H1 (cell line): ENCODE results near the gene CAT. TPM values are rescaled to one million over a fixed set of nuclear protein-coding genes. Genes with fewer than 3 reads are reported as not detected.

ENCODE experiments used
- CTCF ChIA-PET: fragments of 300-600 bp; sonication (Branson Sonifier 250); formaldehyde crosslinking; loops from one replicate; lab custom pipeline; 2021; ENCODE audit not compliant: partially characterized antibody; lab: Charles Lee
- POLR2A ChIA-PET: fragments of 300-600 bp; sonication (Branson Sonifier 250); formaldehyde crosslinking; loops from one replicate; lab custom pipeline; 2021; ENCODE audit warnings: inconsistent platforms; ENCODE audit not compliant: partially characterized antibody; lab: Charles Lee
- DNase-seq, 2 experiments: peaks; one replicate each; pipeline versions ENCODE4 v3.0.0 to v3.0.0-alpha.2; 2010 to 2022; ENCODE audit warnings: low spot score in 2 of 2, low read depth in 1 of 2, mixed read lengths in 1 of 2
- FAIRE-seq: peaks from 2 replicates; lab custom pipeline; 2011; peaks lifted over from hg19 to GRCh38; lab: Jason Lieb, UNC
- H2AFZ ChIP-seq: 2 replicates; pipeline ENCODE4 v1.8.1; 2012; ENCODE audit warnings: low read length, inconsistent platforms
- H2AK5ac ChIP-seq: 2 replicates; pipeline ENCODE4 v1.6.1; 2013; ENCODE audit warnings: low read depth, low read length
- H2BK120ac ChIP-seq: replicated peaks from 2 replicates; pipeline ENCODE3; 2013; ENCODE audit warnings: low read depth, low read length, inconsistent platforms
- H2BK12ac ChIP-seq: 2 replicates; pipeline ENCODE4 v1.6.1; 2013; ENCODE audit warnings: low read depth, low read length
- H2BK15ac ChIP-seq: 2 replicates; pipeline ENCODE4 v1.6.1; 2013; ENCODE audit warnings: low read length
- H2BK20ac ChIP-seq: 2 replicates; pipeline ENCODE4 v1.6.1; 2013; ENCODE audit warnings: low read length
- H2BK5ac ChIP-seq: 2 replicates; pipeline ENCODE4 v1.6.1; 2013; ENCODE audit warnings: low read depth, low read length
- H3K14ac ChIP-seq: 2 replicates; pipeline ENCODE4 v1.6.1; 2013; ENCODE audit warnings: inconsistent platforms; ENCODE audit not compliant: insufficient read length
- H3K18ac ChIP-seq: 2 replicates; pipeline ENCODE4 v1.6.1; 2013; ENCODE audit warnings: low read length; ENCODE audit errors: extremely low read depth
- H3K23ac ChIP-seq: 2 replicates; pipeline ENCODE4 v1.6.1; 2013; ENCODE audit warnings: inconsistent platforms; ENCODE audit not compliant: insufficient read length
- H3K23me2 ChIP-seq: 2 replicates; pipeline ENCODE4 v1.6.1; 2013; ENCODE audit warnings: low read depth, low read length
- H3K27ac ChIP-seq: 2 replicates; pipeline ENCODE4 v1.6.1; 2011; ENCODE audit warnings: low read depth, low read length, inconsistent platforms
- H3K27me3 ChIP-seq, 4 experiments: replicated peaks in 1 of 4; 1 replicate in 1 of 4; 2 replicates in 3 of 4; pipeline versions ENCODE4 v1.6.1 to v1.8.1; 2011 to 2013; ENCODE audit warnings: low read length in 3 of 4, mild to moderate bottlenecking in 3 of 4, inconsistent platforms in 2 of 4, mixed read lengths in 2 of 4, moderate library complexity in 1 of 4; ENCODE audit not compliant: control insufficient read depth in 3 of 4, insufficient read depth in 3 of 4; ENCODE audit errors: extremely low read depth in 1 of 4
- H3K36me3 ChIP-seq, 4 experiments: 2 replicates each; pipeline versions ENCODE4 v1.6.1 to v1.8.1; 2011 to 2013; ENCODE audit warnings: mild to moderate bottlenecking in 4 of 4, low read length in 3 of 4, moderate library complexity in 2 of 4, control low read depth in 1 of 4, inconsistent platforms in 1 of 4; ENCODE audit not compliant: insufficient read depth in 4 of 4, control insufficient read depth in 2 of 4
- H3K4ac ChIP-seq: replicated peaks from 2 replicates; pipeline ENCODE3; 2013; ENCODE audit warnings: low read length, low read depth, mixed read lengths, inconsistent platforms; ENCODE audit not compliant: insufficient read length
- H3K4me1 ChIP-seq, 4 experiments: replicated peaks in 1 of 4; 1 replicate in 1 of 4; 2 replicates in 3 of 4; pipeline versions ENCODE4 v1.6.1 to v1.8.1; 2011 to 2013; ENCODE audit warnings: low read length in 3 of 4, inconsistent platforms in 2 of 4, mixed read lengths in 1 of 4; ENCODE audit not compliant: insufficient read depth in 4 of 4, control insufficient read depth in 3 of 4
- H3K4me2 ChIP-seq, 2 experiments: 2 replicates each; pipeline versions ENCODE4 v1.6.1 to v1.8.1; 2011 to 2013; ENCODE audit warnings: low read depth in 2 of 2, low read length in 2 of 2, control low read depth in 1 of 2, inconsistent platforms in 1 of 2, mild to moderate bottlenecking in 1 of 2; ENCODE audit not compliant: insufficient read depth in 1 of 2
- H3K4me3 ChIP-seq, 4 experiments: fragments of 200-600, 300-600 bp in 1 of 4; sonication (generic), shearing (Covaris generic), sonication (Bioruptor Twin) in 1 of 4; 2 replicates each; pipeline versions ENCODE4 v1.5.1 to v1.8.1; 2011 to 2016; ENCODE audit warnings: low read length in 4 of 4, low read depth in 3 of 4, control low read depth in 2 of 4, inconsistent platforms in 2 of 4, mild to moderate bottlenecking in 2 of 4, mixed read lengths in 1 of 4, moderate library complexity in 1 of 4; ENCODE audit not compliant: insufficient read depth in 2 of 4; ENCODE audit errors: extremely low read depth in 1 of 4
- H3K56ac ChIP-seq: replicated peaks from 2 replicates; pipeline ENCODE3; 2013; ENCODE audit warnings: low read depth, mild to moderate bottlenecking, mixed read lengths, low read length, inconsistent platforms; ENCODE audit not compliant: insufficient read length
- H3K79me1 ChIP-seq: 2 replicates; pipeline ENCODE4 v1.6.1; 2013; ENCODE audit warnings: low read depth, low read length, control low read depth
- H3K79me2 ChIP-seq, 2 experiments: 2 replicates each; pipeline versions ENCODE4 v1.6.1 to v1.8.1; 2012 to 2013; ENCODE audit warnings: low read length in 2 of 2, mild to moderate bottlenecking in 2 of 2, inconsistent platforms in 1 of 2; ENCODE audit not compliant: insufficient read depth in 2 of 2, control insufficient read depth in 1 of 2
- H3K9ac ChIP-seq, 4 experiments: replicated peaks in 1 of 4; 1 replicate in 1 of 4; 2 replicates in 3 of 4; pipeline versions ENCODE4 v1.6.1 to v1.8.1; 2011 to 2013; ENCODE audit warnings: low read depth in 3 of 4, low read length in 3 of 4, control low read depth in 2 of 4, mild to moderate bottlenecking in 2 of 4, moderate library complexity in 2 of 4, inconsistent platforms in 1 of 4; ENCODE audit errors: extremely low read depth in 1 of 4
- H3K9me3 ChIP-seq, 2 experiments: 2 replicates each; pipeline versions ENCODE4 v1.6.1 to v1.8.1; 2012 to 2013; ENCODE audit warnings: mild to moderate bottlenecking in 2 of 2, moderate library complexity in 2 of 2, control low read depth in 1 of 2, inconsistent platforms in 1 of 2, low read depth in 1 of 2, low read length in 1 of 2, mixed read lengths in 1 of 2; ENCODE audit not compliant: insufficient read depth in 2 of 2
- H4K20me1 ChIP-seq, 2 experiments: replicated peaks in 1 of 2; 2 replicates each; pipeline versions ENCODE3 to v1.8.1; 2011 to 2013; ENCODE audit warnings: inconsistent platforms in 2 of 2, low read length in 2 of 2, mild to moderate bottlenecking in 1 of 2; ENCODE audit not compliant: insufficient read depth in 2 of 2, control insufficient read depth in 1 of 2
- H4K5ac ChIP-seq: 2 replicates; pipeline ENCODE4 v1.6.1; 2013; ENCODE audit warnings: low read length, low read depth, mixed read lengths, inconsistent platforms; ENCODE audit not compliant: insufficient read length
- H4K8ac ChIP-seq: 2 replicates; pipeline ENCODE4 v1.8.0; 2013; ENCODE audit warnings: mild to moderate bottlenecking, moderate library complexity, low read length, inconsistent platforms; ENCODE audit not compliant: insufficient read depth; ENCODE audit errors: extremely low read depth
- H4K91ac ChIP-seq: replicated peaks from 2 replicates; pipeline ENCODE3; 2013; ENCODE audit warnings: low read length, mixed read lengths, inconsistent platforms; ENCODE audit not compliant: insufficient read length
- CBX8 ChIP-seq: fragments of 300-800, 300-1000 bp; sonication (generic); IDR thresholded peaks from 2 replicates; pipeline ENCODE4 v1.7.1; 2016; ENCODE audit warnings: low read depth, low read length, borderline replicate concordance
- CREB1 ChIP-seq: IDR thresholded peaks from 2 replicates; pipeline ENCODE4 v1.6.1; 2012; ENCODE audit warnings: inconsistent platforms
- FOSL1 ChIP-seq: IDR thresholded peaks from 2 replicates; pipeline ENCODE4 v1.6.1; 2011; ENCODE audit warnings: mild to moderate bottlenecking, low read depth, low read length, moderate library complexity; ENCODE audit not compliant: insufficient read depth
- GABPA ChIP-seq: IDR thresholded peaks from 2 replicates; pipeline ENCODE4 v1.6.1; 2011; ENCODE audit warnings: mild to moderate bottlenecking, low read length, moderate library complexity, borderline replicate concordance; ENCODE audit not compliant: insufficient read depth
- KDM1A ChIP-seq: fragments of 200-600, 300-600 bp; sonication (generic); IDR thresholded peaks from 2 replicates; pipeline ENCODE4 v1.7.1; 2016; ENCODE audit warnings: mild to moderate bottlenecking, low read length, borderline replicate concordance
- RNF2 ChIP-seq: fragments of 200-900, 300-1000 bp; sonication (generic); IDR thresholded peaks from 2 replicates; pipeline ENCODE4 v1.7.1; 2016; ENCODE audit warnings: borderline replicate concordance, low read depth, mild to moderate bottlenecking, antibody characterized with exemption, low read length; ENCODE audit not compliant: poor library complexity, severe bottlenecking; ENCODE audit errors: missing control alignments
- RXRA ChIP-seq: IDR thresholded peaks from 2 replicates; pipeline ENCODE4 v1.6.1; 2011; ENCODE audit warnings: low read depth, mild to moderate bottlenecking, low read length, moderate library complexity; ENCODE audit not compliant: insufficient read depth
- SAP30 ChIP-seq: fragments of 300-600 bp; sonication (generic); IDR thresholded peaks from 2 replicates; pipeline ENCODE4 v1.7.1; 2012; ENCODE audit warnings: low read length, moderate library complexity, mild to moderate bottlenecking, inconsistent platforms; ENCODE audit not compliant: insufficient read depth, insufficient replicate concordance
- TEAD4 ChIP-seq: IDR thresholded peaks from 2 replicates; pipeline ENCODE4 v1.6.1; 2012; ENCODE audit warnings: low read depth, low read length, inconsistent platforms, mixed read lengths
- USF2 ChIP-seq: IDR thresholded peaks from 2 replicates; pipeline ENCODE4 v1.6.1; 2011; ENCODE audit warnings: low read length, improper control_type of control experiment
- YY1 ChIP-seq: IDR thresholded peaks from 2 replicates; pipeline ENCODE4 v1.6.1; 2011; ENCODE audit warnings: low read depth, mild to moderate bottlenecking, low read length
- WGBS, 2 experiments: shearing (Covaris generic) in 1 of 2; methylation state at CpG; one replicate each; pipeline versions ENCODE4 v1.1.6 to v1.1.7; 2013 to 2015; ENCODE audit warnings: low lambda C conversion rate in 2 of 2, mixed read lengths in 2 of 2, inconsistent platforms in 1 of 2, low coverage in 1 of 2, missing lambda C conversion rate in 1 of 2; ENCODE audit not compliant: insufficient replicate concordance in 2 of 2, insufficient coverage in 1 of 2, insufficient read length in 1 of 2; ENCODE audit errors: extremely low coverage in 1 of 2, missing lambda C conversion rate in 1 of 2; 5-methylcytosine and 5-hydroxymethylcytosine counted together
- polyA plus RNA-seq, 7 experiments: library from polyadenylated mRNA; depleted of rRNA in 3 of 7; stranded (reverse) in 5 of 7; unstranded in 2 of 7; fragments of >200 nt in 5 of 7; fragments of 200-250 nt in 2 of 7; gene quantifications; 1 replicate in 5 of 7; 2 replicates in 1 of 7; 4 replicates in 1 of 7; pipeline versions ENCODE4 v1.2.1 to v1.2.3, GENCODE V29; 2011 to 2013; ENCODE audit warnings: missing spikeins in 2 of 7, mixed read lengths in 2 of 7
- total RNA-seq: library from RNA; stranded (reverse); fragmentation: NEBNext Ultra II Directional; extraction: Animal tissue kit (Norgen Biotek cat#: 25700); gene quantifications from 2 replicates; pipeline ENCODE4 v1.2.1, GENCODE V29; 2021
- TF ChIP-seq, protein P1 (sequence below): IDR thresholded peaks from 2 replicates; pipeline ENCODE4 v1.6.1; 2012; ENCODE audit warnings: inconsistent platforms

CAT gene
- total and polyA plus RNA-seq, 2 of the 8 experiments (the other 6 are each of a cell fraction or from before 2014, with no cell fraction given), result 9.6 to 15.0 TPM

GRCh38 chr11:34444428-34444827 lies 5.7 kb downstream of the CAT start:
- no peak overlapping the region for H4K91ac ChIP-seq
- no peak overlapping the region for H4K5ac ChIP-seq
- no peaks in the 10 kb centered on the region for H3K27me3 ChIP-seq
- no peak overlapping the region for H2BK5ac ChIP-seq
- no peak overlapping the region for H2AFZ ChIP-seq
- H4K20me1 ChIP-seq, result no peaks in the 10 kb centered on the region
- H3K56ac ChIP-seq, result no peak overlapping the region
- H3K27ac ChIP-seq, result no peak overlapping the region
- H3K18ac ChIP-seq, result no peak overlapping the region
- DNase-seq (no peak), FAIRE-seq (no peak)
- H2AK5ac ChIP-seq, result no peak overlapping the region
- H3K36me3 ChIP-seq, result no peaks in the 10 kb centered on the region
- H3K4ac ChIP-seq, result no peak overlapping the region
- no peak overlapping the region for H2BK12ac ChIP-seq
- 87% methylated on average over 4 of the region's 4 CpGs; no CpG with 5 or more reads in 1 of the 2 experiments for WGBS, 2 experiments
- ChIA-PET POLR2A (no interaction called here), CTCF (interaction anchor here (0.9 kb wide), 1 partner anchor 11 kb away, joined by 3 read pairs; no protein-coding TSS in a partner anchor)
- no peak overlapping the region for H3K14ac ChIP-seq
- H2BK15ac ChIP-seq, result no peak overlapping the region
- H3K4me1 ChIP-seq, result no peaks in the 10 kb centered on the region
- H3K79me2 ChIP-seq, result no peaks in the 10 kb centered on the region
- no peak overlapping the region for H2BK120ac ChIP-seq
- no peak overlapping the region for H2BK20ac ChIP-seq
- H3K23me2 ChIP-seq, result no peaks in the 10 kb centered on the region
- no peaks in the 10 kb centered on the region for H3K79me1 ChIP-seq
- no peak overlapping the region for H4K8ac ChIP-seq
- H3K9me3 ChIP-seq, result peaks cover 3 to 6% of the 10 kb centered on the region in 2 experiments; a peak in 1 of 4 replicates
- no peak overlapping the region for H3K9ac ChIP-seq
- no peak overlapping the region for H3K4me2 ChIP-seq
- H3K4me3 ChIP-seq, result no peak overlapping the region
- no peak overlapping the region for H3K23ac ChIP-seq
- TF ChIP-seq RXRA (no peak), GABPA (no peak), FOSL1 (no peak), KDM1A (no peak), TEAD4 (no peak), CBX8 (no peak), YY1 (no peak), SAP30 (no peak), CREB1 (no peak), USF2 (no peak), RNF2 (no peak)
- TF ChIP-seq, protein P1, sequence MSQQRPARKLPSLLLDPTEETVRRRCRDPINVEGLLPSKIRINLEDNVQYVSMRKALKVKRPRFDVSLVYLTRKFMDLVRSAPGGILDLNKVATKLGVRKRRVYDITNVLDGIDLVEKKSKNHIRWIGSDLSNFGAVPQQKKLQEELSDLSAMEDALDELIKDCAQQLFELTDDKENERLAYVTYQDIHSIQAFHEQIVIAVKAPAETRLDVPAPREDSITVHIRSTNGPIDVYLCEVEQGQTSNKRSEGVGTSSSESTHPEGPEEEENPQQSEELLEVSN, result no peak
